GM18867 (cell line): ENCODE data around the gene RSAD1.

ENCODE experiments used
- ATAC-seq: cut with Tn5 transposase; IDR thresholded peaks from one replicate; pipeline ENCODE4 v1.9.1; 2021; ENCODE audit warnings: mild to moderate bottlenecking, moderate library complexity; ENCODE audit not compliant: unreplicated experiment

RSAD1 gene

GRCh38 chr17:50488880-50489279, 10.2 kb downstream of the RSAD1 start:
- ATAC-seq, result no peak

DNA sequence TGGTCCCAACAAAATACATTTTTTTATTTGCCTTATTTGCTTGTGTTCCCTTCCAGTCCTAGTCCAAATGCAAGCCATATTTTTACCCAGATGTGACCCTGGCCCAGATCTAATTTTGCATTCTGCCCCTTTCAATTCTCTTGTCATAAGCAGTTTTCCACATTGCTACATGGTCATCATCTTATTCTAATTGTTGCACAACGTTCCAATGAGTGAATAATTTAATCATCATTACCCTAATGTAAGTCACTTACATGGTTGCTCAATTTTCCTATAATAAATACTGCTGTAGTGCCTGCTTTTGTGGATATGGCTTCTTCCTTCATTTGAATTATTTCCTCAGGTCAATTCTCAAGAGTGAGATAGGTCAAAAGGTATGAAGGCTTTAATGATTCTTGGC, 12.8 kb downstream of the RSAD1 start:
- ATAC-seq, result no peak

GRCh38 chr17:50492214-50492613, 13.6 kb downstream of the RSAD1 start:
- ATAC-seq, result no peak

GRCh38 chr17:50493744-50494143, 15.1 kb downstream of the RSAD1 start:
- no peak for ATAC-seq

DNA sequence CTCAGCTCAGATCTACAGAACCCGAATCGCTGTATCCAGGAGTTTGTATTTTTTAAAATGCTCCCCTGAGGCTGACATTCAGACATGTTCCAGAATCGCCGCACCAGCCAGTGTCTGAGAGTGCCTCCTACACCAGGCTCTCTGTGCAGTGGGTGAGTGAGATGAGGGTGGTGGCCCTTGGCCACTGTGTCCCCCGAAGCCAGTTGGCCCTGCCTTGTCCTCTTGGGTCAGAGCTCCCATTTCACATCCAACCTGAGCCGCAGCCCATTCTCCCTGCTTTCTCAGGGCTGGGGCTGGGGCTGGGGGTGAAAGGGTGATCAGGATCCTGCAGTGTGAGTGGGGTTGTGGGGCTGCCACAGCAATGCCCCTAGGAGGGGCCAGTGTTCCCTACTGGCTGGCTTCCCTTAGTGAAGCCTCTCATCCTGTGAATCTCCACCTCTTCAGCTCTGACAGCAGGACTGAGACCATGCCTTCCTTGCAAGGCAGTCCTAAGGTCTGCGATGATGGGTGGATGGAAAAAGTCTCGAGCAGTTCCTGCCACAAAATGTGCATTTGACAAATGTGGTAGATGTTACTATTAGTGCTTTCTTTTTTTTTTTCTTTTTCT, 16.7 kb downstream of the RSAD1 start:
- ATAC-seq, result no peak

DNA sequence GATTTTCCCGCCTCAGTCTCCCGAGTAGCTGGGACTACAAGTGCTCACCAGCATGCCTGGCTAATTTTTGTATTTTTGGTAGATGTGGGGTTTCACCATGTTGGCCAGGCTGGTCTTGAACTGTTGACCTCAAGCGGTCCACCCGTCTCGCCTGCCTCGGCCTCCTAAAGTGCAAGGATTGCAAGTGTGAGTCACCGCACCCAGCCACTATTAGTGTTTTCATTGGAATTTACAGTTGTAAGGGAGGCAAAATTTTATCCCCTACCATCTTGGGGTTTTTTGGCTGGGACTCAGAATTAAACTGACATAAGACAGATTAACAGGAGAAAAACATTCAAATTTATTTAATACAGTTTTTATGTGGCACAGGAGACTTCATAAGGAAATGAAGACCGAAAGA, 17.3 kb downstream of the RSAD1 start:
- ATAC-seq, result no peak

- no peak for ATAC-seq
Observed at GRCh38 chr17:50498021-50498874, 19.6 kb downstream of the RSAD1 start.

DNA sequence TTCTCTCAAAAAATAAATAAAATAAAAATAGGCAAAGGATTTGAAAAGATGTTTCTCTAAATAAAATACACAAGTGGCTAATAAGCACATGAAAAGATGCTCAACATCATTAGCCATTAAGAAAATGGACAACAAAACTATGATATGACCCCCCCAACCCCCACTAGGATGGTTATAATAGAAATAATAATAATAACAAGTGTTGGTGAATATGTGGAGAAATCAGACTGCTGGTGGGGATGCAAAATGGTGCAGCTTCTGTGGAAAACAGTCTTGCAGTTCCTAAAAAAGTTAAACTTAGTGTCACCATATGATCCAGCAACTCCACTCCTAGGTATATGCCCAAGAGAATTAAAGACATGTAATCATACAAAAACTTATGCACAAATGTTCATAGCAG, 20.6 kb downstream of the RSAD1 start:
- no peak for ATAC-seq

DNA sequence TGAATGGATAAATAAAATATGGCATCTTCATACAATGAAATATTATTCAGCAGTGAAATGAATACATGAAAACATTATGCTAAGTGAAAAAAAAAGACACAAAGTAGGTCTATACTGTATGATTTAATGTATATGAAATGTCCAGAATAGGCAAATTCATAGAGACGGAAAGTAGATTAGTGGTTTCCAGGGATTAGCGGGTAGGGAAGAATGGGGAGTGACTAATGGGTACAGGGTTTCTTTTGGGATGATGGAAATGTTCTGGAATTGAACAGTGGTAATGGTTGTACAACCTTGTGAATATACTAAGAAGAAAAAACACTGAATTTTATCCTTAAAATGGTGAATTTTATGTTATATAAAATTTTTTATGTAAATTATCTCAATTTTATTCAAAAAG, 21.1 kb downstream of the RSAD1 start:
- no peak for ATAC-seq

DNA sequence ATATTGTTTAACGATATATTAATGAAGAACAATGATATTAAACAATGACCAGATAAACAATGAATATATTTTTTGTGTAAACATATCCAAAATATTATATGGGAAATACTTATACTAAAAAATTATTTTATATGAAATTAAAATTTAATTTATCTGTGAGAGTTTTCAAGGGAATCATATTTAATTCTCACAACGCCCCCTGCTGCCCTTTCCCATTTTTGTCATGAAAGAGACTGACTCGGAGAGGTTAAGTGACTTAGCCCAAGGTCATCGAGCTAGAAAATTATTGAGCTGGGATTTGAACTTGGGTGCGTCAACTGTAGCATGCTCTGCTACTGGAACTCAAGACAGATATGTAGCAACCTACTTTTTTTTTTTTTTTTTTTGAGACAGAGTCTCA, 22.4 kb downstream of the RSAD1 start:
- ATAC-seq, result no peak

- ATAC-seq, result no peak
Observed at GRCh38 chr17:50502301-50502990, 23.8 kb downstream of the RSAD1 start.

DNA sequence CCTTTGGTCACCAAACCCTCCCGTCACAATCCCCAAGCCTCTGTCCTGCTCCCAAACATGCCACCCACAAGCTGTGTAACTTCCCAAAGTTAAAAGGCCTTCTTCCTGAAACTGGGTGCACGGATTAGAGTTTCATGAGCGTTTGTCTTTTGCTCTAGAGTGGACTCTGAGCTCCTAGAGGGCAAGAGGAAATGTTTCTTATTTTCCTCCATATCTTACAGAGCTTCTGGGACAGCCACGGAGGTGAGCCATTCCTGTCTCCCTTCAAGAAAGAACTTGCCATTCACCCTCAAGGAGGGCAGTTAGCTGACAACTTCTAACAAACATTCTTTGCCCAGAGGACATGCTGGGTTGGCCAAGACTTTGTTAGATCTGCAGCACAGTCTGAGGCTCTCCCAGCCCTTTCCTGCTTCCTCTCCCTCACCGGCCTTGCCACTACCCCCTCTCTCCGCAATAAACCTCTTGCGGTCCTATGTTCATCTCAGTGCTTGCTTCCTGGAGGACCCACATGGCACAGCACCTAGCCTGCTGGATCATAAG, 27.0 kb downstream of the RSAD1 start:
- ATAC-seq, result no peak

GRCh38 chr17:50506298-50506697, 27.6 kb downstream of the RSAD1 start:
- no peak for ATAC-seq

GRCh38 chr17:50507871-50508572, 29.4 kb downstream of the RSAD1 start, which contains the start of gene MYCBPAP:
Gene MYCBPAP, plus strand, starts transcription at chr17:50508439. Its CDS starts 236 bp downstream, at chr17:50508675.
- peak; percentile 61 for ATAC-seq

DNA sequence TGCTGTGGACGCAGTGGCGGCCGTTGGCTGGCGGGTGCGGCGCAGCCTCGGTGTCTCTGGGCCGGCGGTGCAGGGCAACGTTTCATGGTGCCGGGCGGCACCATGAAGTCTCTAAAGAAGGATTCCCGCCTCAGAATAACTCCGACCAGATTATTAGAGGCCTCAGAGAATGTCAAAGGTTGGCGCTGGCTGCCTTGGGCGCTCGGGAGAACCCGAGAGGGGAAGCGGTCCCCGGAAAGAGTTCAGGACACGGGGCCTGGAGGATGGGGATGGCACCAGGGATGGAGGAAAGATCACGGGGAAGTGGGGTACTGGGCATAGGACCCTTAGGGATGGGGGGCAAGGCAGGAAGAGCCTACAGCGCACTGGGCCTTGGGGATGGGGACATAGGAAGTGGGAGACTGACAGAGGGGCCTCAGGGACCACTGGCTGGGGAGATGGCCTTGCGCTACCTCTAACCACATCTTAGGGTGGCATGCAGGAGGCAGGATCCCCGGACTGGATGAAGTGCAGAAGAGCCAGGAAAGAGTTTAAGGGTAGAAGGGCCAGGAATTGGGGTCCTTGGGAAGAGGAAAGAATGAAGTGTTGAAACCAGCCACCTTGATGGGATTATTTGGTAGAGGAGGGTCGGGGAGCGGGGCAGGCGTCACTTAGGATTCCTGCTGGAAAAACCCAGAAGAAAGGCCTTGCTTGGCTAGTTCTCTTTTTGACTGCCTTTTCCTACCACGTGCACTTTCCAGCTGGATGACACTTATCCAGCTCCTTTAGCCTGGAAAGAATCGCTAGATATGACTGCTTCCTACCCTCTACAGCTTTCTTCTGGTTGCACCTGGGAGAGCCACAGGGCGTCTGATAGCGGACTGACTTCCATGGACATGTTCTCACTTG, 30.2 kb downstream of the RSAD1 start:
- no peak for ATAC-seq

DNA sequence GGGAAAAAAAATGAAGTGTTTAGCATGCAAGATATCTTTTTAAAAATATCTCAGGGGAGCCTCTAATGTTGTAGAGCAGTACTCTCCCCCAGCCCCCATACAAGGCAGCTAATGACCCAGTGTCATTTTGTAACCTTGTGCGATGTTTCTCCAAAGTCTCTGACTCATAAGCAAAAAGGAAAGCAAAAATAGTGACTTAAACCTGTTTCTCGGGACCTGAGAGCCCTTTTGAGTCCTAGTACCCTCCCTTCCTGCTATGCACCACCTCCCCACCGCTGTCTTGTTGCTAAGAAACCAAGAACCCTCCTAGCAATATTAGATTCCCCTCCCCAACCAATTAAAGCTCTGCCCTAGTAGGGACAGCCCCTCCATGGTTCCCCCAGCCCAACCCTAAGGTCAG, 32.4 kb downstream of the RSAD1 start:
- peak; percentile 75 for ATAC-seq

DNA sequence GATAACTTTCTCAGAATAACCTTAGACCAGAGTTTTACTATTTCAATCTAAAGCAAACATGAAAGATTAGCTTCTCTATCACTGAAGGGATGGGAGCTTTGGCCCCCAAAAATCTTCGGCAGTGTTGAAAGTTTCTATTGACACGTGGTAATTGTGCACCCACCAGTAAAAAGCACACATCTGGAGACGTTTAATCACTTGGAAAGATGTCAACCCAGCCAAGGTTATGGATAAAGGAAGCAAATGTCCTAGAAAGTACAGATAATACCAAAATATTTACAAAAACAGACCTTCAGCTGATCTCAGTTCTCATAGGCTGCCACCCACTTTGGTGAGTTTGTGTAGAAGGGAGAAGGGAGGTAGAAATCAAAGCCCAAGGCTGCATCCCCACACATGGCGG, 34.8 kb downstream of the RSAD1 start:
- ATAC-seq, result no peak

GRCh38 chr17:50514388-50514787, 35.7 kb downstream of the RSAD1 start:
- no peak for ATAC-seq

- no peak for ATAC-seq
Observed at GRCh38 chr17:50514936-50515702, 36.5 kb downstream of the RSAD1 start.
